Fibroblast of skin of left quadriceps (primary cell): ENCODE data around the gene DLK2.
"Not testable (repeated sequence)": the region's sequence is repeated elsewhere in the genome, so short reads cannot be mapped to it uniquely, and the experiment has no call there.

Source experiments
- DNase-seq, 2 experiments: peaks; one replicate each; pipeline ENCODE4 v3.0.0-alpha.2; 2013; ENCODE audit warnings: low read depth in 2 of 2

Gene DLK2, protein sequence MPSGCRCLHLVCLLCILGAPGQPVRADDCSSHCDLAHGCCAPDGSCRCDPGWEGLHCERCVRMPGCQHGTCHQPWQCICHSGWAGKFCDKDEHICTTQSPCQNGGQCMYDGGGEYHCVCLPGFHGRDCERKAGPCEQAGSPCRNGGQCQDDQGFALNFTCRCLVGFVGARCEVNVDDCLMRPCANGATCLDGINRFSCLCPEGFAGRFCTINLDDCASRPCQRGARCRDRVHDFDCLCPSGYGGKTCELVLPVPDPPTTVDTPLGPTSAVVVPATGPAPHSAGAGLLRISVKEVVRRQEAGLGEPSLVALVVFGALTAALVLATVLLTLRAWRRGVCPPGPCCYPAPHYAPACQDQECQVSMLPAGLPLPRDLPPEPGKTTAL

DNA sequence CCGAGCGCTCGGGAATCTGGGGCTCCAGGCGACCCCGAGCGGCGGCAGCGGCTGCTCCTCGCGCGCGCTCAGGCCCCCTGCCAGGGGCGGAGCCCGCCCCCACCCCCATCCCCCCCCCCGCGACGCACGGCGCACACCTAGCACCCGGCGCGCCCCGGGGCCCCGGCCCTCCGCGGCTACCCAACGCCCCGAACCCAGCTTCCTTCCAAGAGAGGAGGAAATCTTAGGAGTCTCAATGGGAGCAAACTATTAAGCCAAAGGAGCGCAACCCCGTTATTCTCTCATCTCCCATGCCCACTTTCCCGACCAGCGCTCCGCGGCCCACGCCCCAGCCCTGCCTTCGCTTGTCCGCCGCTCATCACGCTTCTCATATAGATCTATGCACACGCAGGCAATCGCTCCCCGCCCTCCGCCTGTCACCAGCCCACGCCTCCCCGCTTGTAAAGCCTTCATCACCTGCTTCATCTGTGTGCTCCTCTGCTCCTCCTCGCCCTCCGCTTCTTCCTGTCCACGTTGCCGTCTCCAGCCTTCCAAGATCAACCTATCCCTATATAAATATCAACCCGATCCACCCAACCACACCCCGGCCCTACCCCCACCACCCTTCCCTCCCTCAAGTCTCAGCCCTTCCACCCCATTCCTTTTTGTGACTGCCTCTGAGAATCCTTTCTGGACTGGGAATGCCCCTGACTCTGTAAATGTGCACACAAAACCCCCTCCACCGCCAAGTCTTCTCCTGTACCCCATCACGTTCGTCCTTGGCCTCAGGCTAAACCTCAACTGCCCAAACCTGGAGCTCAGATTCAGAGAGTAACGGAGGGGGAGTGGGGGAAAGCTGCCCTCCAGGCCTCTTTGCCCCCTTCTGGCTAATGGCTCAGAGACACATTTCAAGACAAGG lies at the start of gene DLK2:
DLK2 (minus strand) TSS at position 18 of the 898 bp plus-strand sequence. CDS start 723 bp downstream, outside the sequence.
- DNase-seq = no peak

DNA sequence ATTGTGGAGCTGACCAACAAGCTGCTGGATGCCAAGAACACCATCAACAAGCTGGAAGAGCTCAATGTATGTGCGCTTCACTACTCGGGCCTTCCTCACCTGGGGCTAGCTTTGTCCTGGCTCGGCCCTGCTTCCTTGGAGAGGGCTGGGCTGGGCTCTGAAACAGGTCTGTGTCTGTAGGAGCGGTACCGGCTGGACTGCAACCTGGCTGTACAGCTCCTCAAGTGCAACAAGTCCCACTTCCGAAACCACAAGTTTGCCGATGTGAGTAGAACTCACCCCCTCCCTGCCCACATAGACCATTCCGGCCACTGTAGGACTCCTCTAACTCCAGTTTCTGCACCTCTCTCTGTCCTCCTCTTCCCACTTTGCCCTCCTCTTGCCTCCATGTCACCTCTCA lies 48.1 kb upstream of the DLK2 start:
- no peak for DNase-seq

DNA sequence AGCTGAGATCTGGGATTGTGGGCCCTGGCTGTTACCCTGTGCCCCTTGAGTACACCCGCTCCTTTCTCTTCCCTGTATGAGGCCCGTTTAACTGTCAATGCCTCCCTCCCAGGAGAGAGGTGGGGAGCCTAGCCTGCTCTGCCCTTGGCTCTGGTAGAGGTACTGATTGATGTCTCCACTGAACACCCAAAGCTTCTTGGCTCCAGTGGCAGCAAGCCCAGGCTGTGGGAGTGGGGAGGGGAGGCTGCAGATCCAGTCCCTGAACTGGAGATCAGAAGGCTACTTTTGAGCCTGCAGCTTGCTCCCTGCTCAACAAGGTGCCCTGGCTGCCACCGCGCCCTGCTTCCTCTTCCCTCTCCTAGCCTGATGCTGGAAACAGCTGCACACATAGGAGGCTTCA lies 47.3 kb upstream of the DLK2 start:
- DNase-seq = no peak

DNA sequence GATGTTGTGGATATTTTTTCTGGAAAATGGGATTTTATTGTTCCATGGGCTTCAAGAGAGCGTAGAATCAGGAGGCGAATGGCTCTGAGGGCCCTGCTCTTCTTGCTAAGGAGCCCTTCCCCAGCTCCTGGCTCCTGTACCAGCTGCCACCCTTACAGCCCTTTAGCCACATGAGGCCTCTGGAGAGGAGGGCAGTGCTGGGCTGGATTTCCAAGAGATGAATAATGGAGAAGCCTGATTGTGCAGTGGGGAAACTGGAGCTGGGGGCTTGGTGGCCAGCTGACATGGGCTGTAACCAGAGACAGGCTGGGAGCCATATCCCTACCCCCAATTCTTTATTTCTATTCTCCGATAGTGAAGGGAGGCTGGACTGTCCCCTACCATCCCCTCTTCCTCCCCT lies 45.6 kb upstream of the DLK2 start:
- no peak for DNase-seq

DNA sequence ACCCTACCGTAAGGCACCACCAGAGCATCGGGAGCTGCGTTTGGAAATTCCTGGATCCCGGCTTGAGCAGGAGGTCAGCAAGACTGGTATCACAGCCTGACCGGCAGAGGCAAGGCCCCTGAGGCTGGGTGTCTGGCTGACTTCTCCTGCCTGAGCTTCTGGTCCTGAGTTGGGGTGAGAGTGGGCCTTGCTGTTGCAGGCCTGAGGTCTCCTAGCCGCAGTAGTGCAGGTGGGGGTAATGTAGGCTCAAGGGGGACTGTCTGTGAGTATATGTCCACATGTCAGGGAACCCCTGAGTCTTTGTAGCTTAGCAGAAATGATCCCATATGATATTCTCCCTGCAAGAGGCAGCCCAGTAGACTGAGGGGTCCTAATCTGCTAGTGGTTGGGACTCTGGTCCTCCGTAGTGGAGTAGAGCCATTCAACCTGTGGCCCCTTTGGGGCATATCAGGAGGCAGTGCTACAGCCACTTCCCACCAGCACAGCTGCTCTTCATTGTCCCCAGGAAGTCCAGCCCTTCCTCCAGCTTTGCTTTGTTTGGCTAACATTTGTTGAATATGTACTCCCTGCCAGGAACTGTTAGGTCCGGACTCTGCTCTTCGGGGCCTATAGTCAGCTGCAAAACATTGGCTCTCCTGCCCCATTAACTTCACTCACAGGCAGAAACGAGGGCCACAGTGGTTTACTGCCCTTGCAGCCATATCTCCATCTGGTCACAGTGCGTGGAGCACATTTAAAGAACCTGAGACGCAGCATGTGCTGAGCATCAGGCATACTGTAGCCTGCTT lies 43.9 kb upstream of the DLK2 start:
- no peak for DNase-seq

DNA sequence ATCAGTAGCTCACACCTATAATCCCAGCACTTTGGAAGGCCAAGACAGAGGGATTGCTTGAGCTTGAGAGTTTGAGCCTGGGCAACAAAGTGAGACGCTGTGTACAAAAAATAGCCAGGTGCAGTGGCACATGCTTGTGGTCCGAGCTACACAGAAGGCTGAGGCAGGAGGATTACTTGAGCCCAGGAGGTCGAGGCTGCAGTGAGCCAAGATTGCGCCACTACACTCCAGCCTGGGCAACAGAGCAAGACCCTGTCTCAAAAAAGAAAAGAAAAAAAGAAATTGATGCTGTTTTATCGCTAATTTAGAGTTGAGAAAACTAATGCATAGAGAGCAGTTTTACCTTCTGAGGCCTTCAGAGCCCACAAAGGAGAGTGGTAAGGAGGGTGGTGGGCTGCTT lies 42.9 kb upstream of the DLK2 start:
- DNase-seq = not testable (repeated sequence)

DNA sequence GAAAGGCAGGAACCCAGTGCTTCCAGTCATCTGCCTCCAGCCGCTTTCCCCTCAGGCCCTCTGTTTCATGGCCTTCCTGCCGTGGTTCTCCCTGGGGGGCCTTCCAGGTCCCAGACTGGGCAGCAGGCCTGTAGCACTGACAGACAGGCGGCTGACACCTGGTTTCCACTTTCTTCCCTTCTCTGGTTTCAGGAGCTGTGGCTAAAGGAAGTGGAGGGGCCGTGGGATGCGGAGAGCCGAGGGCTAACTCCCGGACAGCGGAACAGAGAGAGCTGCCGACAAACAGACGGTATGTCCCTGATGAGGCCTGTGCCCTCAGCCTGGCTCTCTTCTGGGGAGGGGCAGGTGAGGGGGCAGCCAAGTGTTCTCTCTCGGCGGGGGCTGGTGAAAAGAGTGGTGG lies 42.3 kb upstream of the DLK2 start:
- DNase-seq = no peak

DNA sequence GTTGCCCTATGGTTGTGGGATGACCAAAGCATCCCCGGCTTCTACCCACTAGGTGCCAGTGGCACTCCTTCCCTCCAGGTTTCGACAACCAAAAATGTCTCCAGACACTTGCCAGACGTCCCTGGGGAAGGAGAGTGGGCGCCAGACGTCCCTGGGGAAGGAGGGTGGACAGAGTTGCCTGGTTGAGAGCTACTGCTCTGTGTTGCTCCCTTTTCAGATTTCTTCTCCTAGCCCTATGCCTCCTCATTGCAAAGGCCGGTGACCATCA lies 41.7 kb upstream of the DLK2 start:
- DNase-seq = no peak

DNA sequence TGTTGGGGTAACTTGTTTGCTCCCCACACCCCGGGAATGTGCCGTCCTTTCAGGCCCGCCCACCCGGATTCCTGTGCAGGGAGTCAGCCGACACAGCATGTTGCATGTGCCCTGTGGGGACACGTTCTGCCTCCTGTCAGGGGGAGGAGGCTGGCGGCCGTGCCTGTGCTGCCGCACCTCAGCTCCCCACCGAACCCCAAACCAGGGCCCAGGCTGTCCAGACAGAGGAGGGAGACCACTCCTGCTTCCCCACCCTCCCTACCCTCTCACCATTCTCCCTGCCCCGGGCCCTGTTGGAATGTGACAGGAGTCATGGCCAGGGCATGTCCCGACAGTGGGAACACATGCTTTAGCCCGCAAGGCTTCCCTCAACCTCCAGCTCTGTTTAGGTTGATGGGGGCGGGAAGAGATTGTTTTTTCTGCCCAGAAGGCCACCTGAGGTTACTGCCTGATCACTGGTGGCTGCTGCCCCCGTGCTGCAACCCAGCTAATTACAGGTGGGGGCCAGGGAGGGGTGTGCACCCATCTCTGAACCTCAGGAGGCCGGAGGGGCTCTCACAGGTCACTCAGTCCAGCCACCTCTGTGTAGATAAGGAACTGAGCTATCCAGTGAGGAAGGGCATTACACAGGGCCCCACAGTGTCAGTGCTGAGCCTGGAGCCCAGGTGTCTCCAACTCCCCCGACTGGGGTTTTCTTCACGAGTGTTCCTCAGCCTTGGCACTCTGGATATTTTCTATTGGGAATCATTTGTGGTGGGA lies 41.2 kb upstream of the DLK2 start:
- DNase-seq = no peak

DNA sequence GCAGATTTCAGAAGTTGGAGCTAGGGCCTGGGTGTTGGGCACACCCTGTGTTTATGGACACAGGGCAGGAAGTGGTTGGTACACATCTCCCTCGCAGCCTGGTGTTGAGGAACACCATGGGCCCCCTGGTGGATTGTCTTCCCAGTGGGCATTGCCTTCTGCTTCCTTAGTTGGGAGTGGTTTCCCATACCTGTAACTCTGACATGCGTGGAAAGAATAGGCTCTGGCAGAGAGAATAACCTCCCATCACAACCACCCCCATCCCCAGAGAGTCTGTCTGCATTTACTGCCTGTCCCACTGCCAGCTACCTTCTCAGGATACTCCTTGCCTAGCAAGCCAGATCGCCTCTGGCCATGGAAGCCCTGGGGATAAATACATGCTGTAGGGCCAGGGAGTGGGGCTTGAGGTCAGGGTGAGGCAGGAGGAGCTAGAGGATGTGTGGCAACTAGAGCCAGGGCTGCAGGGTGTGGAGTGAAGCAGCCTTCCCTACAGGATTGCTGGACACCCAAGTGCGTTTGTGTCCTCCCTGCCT lies 40.1 kb upstream of the DLK2 start:
- DNase-seq = no peak

DNA sequence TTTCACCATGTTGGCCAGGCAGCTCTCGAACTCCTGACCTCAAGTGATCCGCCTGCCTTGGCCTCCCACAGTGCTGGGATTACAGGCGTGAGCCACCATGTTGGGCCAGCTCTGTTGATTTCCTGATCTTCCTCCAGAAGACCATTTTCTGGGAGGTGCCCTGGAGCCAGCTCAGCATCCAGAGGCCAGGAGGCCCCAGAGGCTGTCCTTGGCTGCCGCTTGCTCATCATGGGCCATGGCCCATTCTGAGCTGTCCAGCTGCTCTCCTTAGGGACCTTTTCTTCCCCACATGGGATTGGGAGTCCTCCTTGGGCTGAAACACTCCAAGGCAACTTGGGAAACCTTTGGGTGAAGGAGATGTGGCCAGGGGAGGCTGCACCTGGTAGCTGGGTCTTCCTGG lies 39.4 kb upstream of the DLK2 start:
- DNase-seq = no peak

DNA sequence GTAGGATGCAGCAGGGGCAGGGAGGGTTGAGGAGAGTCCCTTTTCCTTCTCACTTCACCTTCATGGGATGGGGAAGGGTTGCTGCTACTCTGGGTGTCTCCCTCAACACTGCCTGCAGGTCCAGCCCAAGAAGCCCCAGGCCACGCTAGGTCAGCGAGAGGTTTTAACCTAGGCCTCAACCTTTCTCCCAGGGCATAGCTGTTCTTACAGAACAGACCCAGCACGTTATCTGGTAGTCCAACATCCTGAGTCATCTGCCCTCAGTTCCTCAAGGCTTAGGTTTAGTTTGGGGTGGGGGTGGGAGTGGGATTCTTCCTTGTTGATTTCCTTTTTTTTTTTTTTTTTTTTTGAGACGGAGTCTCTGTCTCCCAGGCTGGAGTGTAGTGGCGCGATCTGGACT lies 39.0 kb upstream of the DLK2 start:
- no peak for DNase-seq

DNA sequence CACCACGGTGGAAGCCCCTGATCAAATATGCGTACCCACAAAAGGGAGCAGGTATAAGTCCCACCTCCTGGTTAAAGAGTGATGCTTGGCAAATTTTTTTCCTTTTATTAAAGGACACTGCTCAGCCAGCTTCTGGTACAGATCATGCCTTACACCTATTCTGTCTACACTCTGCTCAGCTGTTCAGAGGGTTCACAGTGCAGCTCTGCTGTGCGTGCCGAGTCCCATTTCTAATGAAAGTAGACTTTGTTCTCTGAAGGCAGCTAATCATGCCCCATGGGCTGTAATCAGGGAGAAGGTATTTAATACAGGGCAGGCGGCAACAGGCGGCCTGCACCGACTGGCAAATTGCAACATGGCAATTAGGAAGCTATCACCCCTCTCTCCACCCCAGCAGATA lies 38.5 kb upstream of the DLK2 start:
- DNase-seq = no peak

DNA sequence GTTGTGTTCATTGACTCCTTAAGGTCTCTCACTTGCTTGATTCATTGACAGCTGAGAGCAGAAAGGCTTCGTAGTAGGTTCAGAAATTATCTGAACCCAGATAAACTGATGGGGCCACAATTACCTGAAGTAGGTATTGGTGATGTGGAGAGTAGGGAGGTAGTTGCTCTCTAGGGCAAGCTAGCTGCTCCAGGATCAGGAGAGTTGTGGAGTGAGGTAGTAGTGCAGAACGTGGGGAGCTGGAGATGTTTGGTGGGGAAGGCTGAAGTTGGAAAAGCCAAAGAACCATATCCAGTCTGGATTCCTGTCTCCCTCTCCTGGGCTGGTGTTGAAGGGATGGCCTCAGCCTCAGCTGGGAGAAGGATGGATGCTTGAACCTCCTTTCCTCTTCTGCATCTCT lies 37.9 kb upstream of the DLK2 start:
- no peak for DNase-seq

DNA sequence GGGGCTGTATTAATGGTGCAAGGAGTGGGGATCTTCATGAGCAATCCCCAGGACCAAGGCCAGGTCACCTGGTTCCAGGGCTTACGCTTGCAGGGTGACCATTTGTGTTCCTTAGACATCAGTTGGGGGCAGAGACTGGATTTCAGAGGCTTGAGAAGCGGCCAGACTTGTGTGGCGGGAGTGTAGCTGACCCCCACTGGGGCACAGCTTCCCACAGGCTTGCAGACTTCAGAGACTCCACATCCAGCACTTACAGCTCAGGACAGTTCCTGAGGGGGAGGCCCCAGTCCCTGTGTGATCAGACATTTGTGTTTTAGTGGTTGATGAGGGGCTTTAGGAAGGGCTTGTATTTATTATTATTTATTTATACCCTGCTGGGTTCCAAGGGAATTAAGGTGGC lies 37.3 kb upstream of the DLK2 start:
- DNase-seq = no peak

DNA sequence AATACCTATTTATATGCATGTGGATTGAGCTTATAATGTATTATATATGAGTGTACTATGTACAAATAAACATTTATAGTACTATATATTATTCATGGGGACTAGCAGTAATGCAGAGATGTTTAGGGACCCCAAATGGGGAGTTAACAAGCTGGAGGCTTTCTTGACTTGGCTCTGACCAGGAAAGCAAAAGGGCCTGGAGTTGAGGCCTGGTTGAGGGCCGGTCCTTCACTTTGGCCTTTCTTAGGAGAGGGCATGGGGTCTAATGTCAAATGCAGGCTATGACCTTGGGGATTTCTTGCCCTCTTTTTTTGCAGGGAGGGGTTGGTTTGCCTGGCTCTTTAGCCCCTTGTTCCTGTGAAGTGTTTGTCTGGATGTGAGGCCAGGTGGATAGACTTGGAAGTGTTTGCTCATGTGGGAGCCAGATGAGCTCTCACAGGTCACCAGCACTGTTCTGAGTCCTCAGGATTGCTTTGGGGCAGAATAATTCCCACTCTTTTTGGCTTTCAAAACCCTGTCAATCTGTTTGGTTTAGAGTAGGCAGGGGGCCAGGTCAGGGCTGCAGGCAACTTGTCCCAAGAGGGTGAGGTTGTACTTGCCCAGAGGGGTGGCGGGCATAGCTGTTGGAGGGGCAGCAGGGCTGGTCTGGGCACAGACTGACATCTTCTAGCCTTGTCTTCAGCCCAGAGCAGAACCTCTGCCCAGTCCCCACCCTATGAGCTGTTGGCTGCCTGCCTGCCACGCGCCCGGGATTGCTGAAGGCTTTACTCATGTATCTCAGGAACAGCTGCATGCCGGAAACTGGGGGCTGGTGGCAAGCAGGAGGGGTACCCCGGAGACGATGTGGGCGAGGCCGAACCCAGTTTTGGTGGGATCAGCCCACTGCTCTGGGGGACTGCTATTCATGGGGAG lies 36.7 kb upstream of the DLK2 start:
- peak in 1 of 2 experiments; percentile 32 for DNase-seq

DNA sequence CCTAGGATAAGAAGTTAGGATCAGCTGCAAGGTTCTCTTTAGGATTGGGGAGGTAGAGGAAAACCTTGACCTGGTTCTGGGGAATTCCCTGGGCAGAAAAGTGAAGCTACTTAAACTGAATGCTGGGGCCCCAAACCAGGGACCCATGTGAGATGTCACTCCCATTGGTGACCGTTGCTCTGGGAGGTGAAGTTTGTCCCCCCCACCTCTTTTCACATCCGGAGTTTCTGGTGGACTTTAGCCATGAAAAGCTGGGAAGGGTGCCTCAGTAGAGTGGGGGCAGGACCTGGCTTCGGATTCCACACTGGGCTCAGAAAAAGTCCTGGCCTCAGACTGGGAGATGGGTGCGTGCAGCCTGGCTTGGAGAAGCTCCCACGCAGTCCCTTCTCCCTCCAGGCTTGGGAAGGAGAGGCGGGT lies 35.2 kb upstream of the DLK2 start:
- DNase-seq = no peak

DNA sequence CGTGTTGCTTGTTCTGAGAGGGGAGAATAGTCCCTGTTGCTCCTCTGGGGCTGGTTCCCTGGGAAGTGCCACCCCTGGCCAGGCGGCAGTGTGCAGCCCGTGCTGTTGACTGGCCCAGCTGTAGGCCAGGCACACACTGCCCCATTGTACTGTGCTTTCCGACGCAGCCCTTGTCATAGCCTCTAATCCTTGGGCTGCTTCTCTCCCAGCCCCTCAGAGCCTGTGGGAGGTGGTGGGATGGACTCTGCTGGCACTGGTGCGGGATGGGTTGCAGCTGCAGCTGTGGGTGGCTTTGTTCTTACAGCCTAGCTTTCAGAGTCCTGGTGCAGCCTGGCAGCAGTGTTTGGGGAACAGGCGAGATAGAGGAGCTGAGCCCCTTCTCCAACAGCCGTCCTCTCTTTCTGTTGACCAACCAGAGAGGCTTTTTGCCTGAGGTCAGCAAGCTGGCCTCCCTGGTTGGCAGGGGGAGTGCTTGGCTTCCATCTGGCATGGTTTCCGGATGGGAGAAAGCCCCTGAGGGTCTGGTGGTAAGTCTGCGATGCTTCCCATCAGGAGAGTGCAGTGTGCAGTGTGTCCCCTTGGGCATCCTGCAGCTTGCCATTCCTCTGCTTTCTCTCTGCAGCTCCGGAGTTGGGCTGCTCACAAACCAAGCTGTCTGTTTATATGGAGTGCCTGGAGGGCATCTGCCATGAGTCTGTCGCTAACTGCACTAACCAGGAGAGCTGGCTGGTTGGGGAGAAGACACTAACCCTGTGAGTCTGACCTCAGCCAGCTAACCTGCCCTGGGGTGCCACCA lies 34.1 kb upstream of the DLK2 start:
- DNase-seq = no peak

DNA sequence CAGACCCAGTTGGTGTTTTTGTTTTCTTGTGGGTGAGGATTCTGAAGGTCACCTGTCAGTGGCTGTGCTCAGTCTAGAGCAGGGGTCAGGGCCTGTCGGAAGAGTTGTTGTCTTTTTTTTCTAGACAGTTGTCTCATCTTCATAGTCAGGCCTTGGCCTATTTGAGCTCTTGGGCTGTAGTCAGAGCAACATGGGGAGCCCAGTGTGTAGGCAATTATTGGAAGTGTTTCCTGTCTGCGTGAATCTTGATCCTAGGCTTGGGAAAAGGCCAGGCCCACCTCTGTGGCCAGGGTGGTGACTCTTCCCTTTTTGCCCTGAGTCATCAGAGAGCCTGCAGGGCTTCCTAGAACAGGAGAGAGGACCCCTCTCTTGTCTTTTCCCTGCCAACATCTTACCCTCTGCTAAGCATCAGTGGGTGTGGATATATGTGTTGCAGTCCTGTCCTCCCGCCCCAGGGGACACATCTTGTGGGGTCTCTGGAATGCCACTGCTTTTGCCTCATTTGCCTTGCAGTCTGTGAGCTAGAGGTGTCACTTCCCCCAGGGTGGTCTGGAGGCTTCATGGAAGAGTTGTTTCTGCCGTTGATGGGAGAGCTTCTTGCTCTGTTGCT lies 33.4 kb upstream of the DLK2 start:
- DNase-seq = no peak
